SIG-M5 treated with dmso at 0.1 percent for 504 hours (cell line): Measurements from ENCODE around the gene PCDHGA1.
"Not testable (repeated sequence)": the region's sequence is repeated elsewhere in the genome, so short reads cannot be mapped to it uniquely, and the experiment has no call there.

Experiments used
- DNase-seq: peaks from one replicate; lab custom pipeline; 2025; ENCODE audit not compliant: unreplicated experiment; lab: John Stamatoyannopoulos, UW

The PCDHGA1 gene

GRCh38 chr5:141346017-141346416 lies 15.7 kb downstream of the PCDHGA1 start:
- DNase-seq = not testable (repeated sequence)

- DNase-seq = peak; percentile 45
These were observed 19.8 kb downstream of the PCDHGA1 start, which contains the start of gene PCDHGB1 for GRCh38 chr5:141349917-141350619. TSS of gene PCDHGB1 (plus strand) at chr5:141350099. CDS start at chr5:141350261, 162 bp downstream.

- no peak for DNase-seq
These were observed 21.3 kb downstream of the PCDHGA1 start for GRCh38 chr5:141351591-141351990.

- DNase-seq = no peak
These were observed 24.7 kb downstream of the PCDHGA1 start, which contains the start of gene PCDHGA4 for GRCh38 chr5:141354900-141355469. TSS of gene PCDHGA4 (plus strand) at chr5:141355021. CDS start at chr5:141355108, 87 bp downstream.

- DNase-seq = no peak
These were observed 25.3 kb downstream of the PCDHGA1 start for GRCh38 chr5:141355641-141356040.

GRCh38 chr5:141356133-141356532 lies 25.8 kb downstream of the PCDHGA1 start:
- no peak for DNase-seq

- DNase-seq = no peak
These were observed 26.6 kb downstream of the PCDHGA1 start for GRCh38 chr5:141356950-141357349.

GRCh38 chr5:141359790-141360426 lies 29.6 kb downstream of the PCDHGA1 start, which contains the start of gene PCDHGB2:
TSS of gene PCDHGB2 (plus strand) at chr5:141359994. CDS start at chr5:141360136, 142 bp downstream.
- DNase-seq = peak; percentile 51

GRCh38 chr5:141360685-141361084 lies 30.4 kb downstream of the PCDHGA1 start:
- no peak for DNase-seq

GRCh38 chr5:141362719-141363118 lies 32.4 kb downstream of the PCDHGA1 start:
- DNase-seq = no peak

GRCh38 chr5:141363952-141364660 lies 33.8 kb downstream of the PCDHGA1 start, which contains the start of gene PCDHGA5:
TSS of gene PCDHGA5 (plus strand) at chr5:141364162. CDS start at chr5:141364331, 169 bp downstream.
- DNase-seq = no peak

- no peak for DNase-seq
These were observed 35.9 kb downstream of the PCDHGA1 start for GRCh38 chr5:141366016-141366896.

- no peak for DNase-seq
These were observed 39.9 kb downstream of the PCDHGA1 start, which contains the start of gene PCDHGB3 for GRCh38 chr5:141369994-141370848. TSS of gene PCDHGB3 (plus strand) at chr5:141370242. CDS start at chr5:141370395, 153 bp downstream.

- no peak for DNase-seq
These were observed 41.5 kb downstream of the PCDHGA1 start for GRCh38 chr5:141371572-141372475.

- no peak for DNase-seq
These were observed 43.5 kb downstream of the PCDHGA1 start, which contains the start of gene PCDHGA6 for GRCh38 chr5:141373673-141374317. TSS of gene PCDHGA6 (plus strand) at chr5:141373891. CDS start at chr5:141374084, 193 bp downstream.

GRCh38 chr5:141374627-141375026 lies 44.3 kb downstream of the PCDHGA1 start:
- no peak for DNase-seq

GRCh38 chr5:141375444-141376155 lies 45.3 kb downstream of the PCDHGA1 start:
- not testable (repeated sequence) for DNase-seq
